HL-60 (cell line): Measurements from ENCODE around the gene PTPRN2.

Experiments
- DNase-seq, 2 experiments: peaks; one replicate each; pipeline ENCODE4 v3.0.0-alpha.2; 2010 to 2020; ENCODE audit warnings: low read depth in 1 of 2, low spot score in 1 of 2
- H3K27ac ChIP-seq: fragments of 250-450 bp; sonication (Bioruptor Pico); replicated peaks from 2 replicates; pipeline ENCODE4 v1.5.1; 2020; ENCODE audit warnings: mild to moderate bottlenecking, moderate library complexity
- H3K27me3 ChIP-seq: fragments of 250-450 bp; sonication (Bioruptor Pico); 2 replicates; pipeline ENCODE4 v1.5.1; 2021; ENCODE audit warnings: mild to moderate bottlenecking, moderate library complexity; ENCODE audit not compliant: insufficient read depth, poor library complexity, severe bottlenecking
- H3K4me3 ChIP-seq: replicated peaks from 2 replicates; pipeline ENCODE4 v1.5.1; 2011; ENCODE audit warnings: mild to moderate bottlenecking, control low read depth, low read length; ENCODE audit not compliant: insufficient read depth
- GABPA ChIP-seq: IDR thresholded peaks from 2 replicates; pipeline ENCODE4 v1.6.1; 2012; ENCODE audit warnings: low read depth
- POLR2AphosphoS5 ChIP-seq: IDR thresholded peaks from 2 replicates; pipeline ENCODE4 v1.6.1; 2012; ENCODE audit warnings: low read depth
- SPI1 ChIP-seq: IDR thresholded peaks from 2 replicates; pipeline ENCODE4 v1.6.1; 2012; ENCODE audit warnings: low read depth, mild to moderate bottlenecking, borderline replicate concordance
- TF ChIP-seq, protein P1 (sequence below): IDR thresholded peaks from 2 replicates; pipeline ENCODE4 v1.6.1; 2012; ENCODE audit warnings: low read depth; ENCODE audit not compliant: insufficient replicate concordance
- TF ChIP-seq, protein P2 (sequence below): IDR thresholded peaks from one replicate; pipeline ENCODE4 v1.5.1; 2011; ENCODE audit warnings: low read length, control low read depth, inconsistent platforms; ENCODE audit not compliant: insufficient read depth

PTPRN2 gene

DNA sequence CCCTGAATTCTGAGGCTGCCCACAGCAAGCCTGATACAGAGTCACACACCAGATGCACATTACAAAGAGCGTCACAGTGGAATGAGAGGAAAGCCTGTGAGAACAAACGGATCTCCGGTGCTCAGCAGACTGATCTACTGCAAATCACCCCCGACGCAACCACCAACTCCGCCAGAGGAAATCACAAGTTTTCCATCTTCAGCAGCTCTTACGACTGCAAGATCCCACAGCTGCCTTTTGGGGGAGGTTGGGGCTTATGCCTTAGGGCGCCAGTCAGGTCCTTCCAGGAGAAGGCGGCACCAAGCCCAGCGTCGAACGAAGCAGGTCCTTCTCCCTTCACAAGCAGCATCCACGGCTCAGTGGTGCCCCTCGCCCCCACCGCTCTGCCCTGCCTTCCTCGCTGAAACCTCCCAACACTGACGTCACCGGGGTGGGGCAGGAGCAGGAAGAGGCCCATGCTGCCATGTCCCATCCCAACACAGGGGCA lies 32.5 kb downstream of the PTPRN2 start:
- no peak for DNase-seq
- no peaks in the 10 kb centered on the region for H3K27me3 ChIP-seq
- no peak for TF ChIP-seq SPI1
- no peak for TF ChIP-seq POLR2AphosphoS5
- TF ChIP-seq, protein P1, sequence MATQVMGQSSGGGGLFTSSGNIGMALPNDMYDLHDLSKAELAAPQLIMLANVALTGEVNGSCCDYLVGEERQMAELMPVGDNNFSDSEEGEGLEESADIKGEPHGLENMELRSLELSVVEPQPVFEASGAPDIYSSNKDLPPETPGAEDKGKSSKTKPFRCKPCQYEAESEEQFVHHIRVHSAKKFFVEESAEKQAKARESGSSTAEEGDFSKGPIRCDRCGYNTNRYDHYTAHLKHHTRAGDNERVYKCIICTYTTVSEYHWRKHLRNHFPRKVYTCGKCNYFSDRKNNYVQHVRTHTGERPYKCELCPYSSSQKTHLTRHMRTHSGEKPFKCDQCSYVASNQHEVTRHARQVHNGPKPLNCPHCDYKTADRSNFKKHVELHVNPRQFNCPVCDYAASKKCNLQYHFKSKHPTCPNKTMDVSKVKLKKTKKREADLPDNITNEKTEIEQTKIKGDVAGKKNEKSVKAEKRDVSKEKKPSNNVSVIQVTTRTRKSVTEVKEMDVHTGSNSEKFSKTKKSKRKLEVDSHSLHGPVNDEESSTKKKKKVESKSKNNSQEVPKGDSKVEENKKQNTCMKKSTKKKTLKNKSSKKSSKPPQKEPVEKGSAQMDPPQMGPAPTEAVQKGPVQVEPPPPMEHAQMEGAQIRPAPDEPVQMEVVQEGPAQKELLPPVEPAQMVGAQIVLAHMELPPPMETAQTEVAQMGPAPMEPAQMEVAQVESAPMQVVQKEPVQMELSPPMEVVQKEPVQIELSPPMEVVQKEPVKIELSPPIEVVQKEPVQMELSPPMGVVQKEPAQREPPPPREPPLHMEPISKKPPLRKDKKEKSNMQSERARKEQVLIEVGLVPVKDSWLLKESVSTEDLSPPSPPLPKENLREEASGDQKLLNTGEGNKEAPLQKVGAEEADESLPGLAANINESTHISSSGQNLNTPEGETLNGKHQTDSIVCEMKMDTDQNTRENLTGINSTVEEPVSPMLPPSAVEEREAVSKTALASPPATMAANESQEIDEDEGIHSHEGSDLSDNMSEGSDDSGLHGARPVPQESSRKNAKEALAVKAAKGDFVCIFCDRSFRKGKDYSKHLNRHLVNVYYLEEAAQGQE = no peak
- TF ChIP-seq, protein P2, sequence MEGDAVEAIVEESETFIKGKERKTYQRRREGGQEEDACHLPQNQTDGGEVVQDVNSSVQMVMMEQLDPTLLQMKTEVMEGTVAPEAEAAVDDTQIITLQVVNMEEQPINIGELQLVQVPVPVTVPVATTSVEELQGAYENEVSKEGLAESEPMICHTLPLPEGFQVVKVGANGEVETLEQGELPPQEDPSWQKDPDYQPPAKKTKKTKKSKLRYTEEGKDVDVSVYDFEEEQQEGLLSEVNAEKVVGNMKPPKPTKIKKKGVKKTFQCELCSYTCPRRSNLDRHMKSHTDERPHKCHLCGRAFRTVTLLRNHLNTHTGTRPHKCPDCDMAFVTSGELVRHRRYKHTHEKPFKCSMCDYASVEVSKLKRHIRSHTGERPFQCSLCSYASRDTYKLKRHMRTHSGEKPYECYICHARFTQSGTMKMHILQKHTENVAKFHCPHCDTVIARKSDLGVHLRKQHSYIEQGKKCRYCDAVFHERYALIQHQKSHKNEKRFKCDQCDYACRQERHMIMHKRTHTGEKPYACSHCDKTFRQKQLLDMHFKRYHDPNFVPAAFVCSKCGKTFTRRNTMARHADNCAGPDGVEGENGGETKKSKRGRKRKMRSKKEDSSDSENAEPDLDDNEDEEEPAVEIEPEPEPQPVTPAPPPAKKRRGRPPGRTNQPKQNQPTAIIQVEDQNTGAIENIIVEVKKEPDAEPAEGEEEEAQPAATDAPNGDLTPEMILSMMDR = no peak
- no peak for TF ChIP-seq GABPA
- H3K27ac ChIP-seq = no peak overlapping the region
- no peak overlapping the region for H3K4me3 ChIP-seq

DNA sequence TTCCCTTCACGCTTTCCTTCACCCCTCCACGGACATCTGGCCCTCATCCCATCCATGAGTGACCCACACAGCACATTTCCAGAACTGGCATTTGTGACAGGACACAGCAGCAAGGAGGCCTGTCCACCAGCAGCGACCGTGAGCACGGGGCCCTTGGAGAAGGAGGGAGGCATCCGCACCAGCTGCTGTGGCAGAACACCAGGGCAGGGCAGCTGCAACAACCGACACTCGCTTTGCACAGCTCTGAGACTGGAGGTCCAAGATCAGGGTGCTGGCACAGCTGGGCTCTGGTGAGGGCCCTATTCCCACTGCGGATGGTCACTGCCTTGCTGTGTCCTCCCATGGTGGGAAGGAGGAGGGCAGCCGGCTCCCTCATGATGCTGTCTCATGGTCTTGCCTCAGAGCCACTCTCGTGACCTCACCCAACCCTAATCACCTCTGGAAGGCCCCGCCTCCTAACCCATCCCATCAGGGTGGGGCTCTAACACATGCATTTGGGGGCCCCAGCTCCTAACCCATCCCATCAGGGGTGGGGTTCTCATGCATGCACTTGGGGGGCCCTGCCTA lies 36.7 kb downstream of the PTPRN2 start:
- TF ChIP-seq, protein P1 = no peak
- no peak for TF ChIP-seq SPI1
- no peak for TF ChIP-seq GABPA
- TF ChIP-seq, protein P2 = no peak
- TF ChIP-seq POLR2AphosphoS5 = no peak
- no peak overlapping the region for H3K27ac ChIP-seq
- H3K4me3 ChIP-seq = no peak overlapping the region
- H3K27me3 ChIP-seq = no peaks in the 10 kb centered on the region
- DNase-seq = no peak

DNA sequence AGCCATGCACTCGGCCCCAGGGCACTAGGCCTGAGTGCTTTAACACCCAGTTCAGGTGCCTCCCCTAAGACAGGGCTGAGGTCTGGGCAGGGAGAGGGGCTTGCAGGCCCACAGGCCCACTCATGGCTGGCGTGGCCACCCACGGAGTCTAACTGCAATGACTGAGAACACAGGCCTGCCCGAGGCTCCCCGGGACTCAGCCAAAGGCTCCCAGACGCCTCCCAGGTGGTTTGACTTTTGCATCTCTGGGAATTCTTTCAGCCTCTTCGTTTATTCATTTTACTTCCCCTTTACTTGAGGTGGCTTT lies 37.3 kb downstream of the PTPRN2 start:
- H3K27me3 ChIP-seq = no peaks in the 10 kb centered on the region
- no peak for DNase-seq
- TF ChIP-seq, protein P1 = no peak
- TF ChIP-seq, protein P2 = no peak
- TF ChIP-seq SPI1 (no peak), POLR2AphosphoS5 (no peak), GABPA (no peak)
- no peak overlapping the region for H3K4me3 ChIP-seq
- H3K27ac ChIP-seq = no peak overlapping the region
